Measurements from ENCODE around the gene FAM107B. TPM values are rescaled to one million over a fixed set of nuclear protein-coding genes. Genes with fewer than 3 reads are reported as not detected.

The FAM107B gene
- total RNA-seq, 1 experiment from 2014 or later, result 24.5 TPM

DNA sequence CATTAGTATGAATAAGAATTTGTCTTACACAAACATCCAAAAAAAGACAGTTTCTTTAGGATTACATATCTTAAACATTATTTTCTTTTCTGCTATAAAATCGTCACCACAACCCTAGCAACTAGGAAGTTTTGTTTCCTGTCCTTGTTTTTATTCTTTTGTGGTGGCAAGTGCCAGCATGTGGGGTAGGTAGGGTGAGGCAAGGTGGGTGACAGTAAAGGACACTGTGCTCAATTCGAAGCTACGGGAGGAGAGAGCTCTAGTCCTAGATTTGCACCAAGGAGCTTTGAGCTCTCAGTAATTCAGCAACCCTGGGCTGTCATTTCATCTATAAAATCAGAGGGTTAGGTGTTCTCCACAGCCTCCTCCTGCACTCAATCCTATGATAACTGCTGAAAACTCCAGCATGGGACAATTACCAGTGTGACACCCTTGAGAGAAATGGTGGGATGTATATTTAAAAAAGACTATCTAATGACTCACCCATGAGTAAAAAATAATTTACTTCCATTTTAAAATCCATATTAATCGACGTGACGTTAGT lies 187.1 kb downstream of the FAM107B start:
- no peak overlapping the region for H3K18ac ChIP-seq (ENCODE audit: insufficient read length, low read depth, low read length)
- H4K20me1 ChIP-seq (ENCODE audit: control insufficient read depth, insufficient read depth, insufficient read length), result no peaks in the 10 kb centered on the region
- no peak overlapping the region for H2BK15ac ChIP-seq (ENCODE audit: low read depth, low read length)
- Mint-ChIP-seq H3K27me3 (ENCODE audit: low read depth) (no peaks in the 10 kb centered on the region), H3K27ac (peak overlapping the region; percentile 33 to 43 (median 34); a peak in 1 of 7 replicates), H3K4me1 (peaks cover 54 to 61% of the 10 kb centered on the region in 2 experiments), H3K4me3 (no peak overlapping the region), H3K36me3 (ENCODE audit: insufficient read depth in 1 of 3, low read depth in 3 of 3) (peaks cover 0 to 3% (median 2%) of the 10 kb centered on the region in 3 experiments; a peak in 4 of 7 replicates), H3K9me3 (no peaks in the 10 kb centered on the region)
- H4K5ac ChIP-seq (ENCODE audit: insufficient read length, low read depth, low read length), result no peak overlapping the region
- peaks cover 9% of the 10 kb centered on the region for H3K4me1 ChIP-seq (ENCODE audit: insufficient read depth, low read length)
- H2BK12ac ChIP-seq (ENCODE audit: insufficient read length, low read depth, low read length), result no peak overlapping the region
- H3K79me1 ChIP-seq (ENCODE audit: insufficient read depth, low read depth, low read length, poor library complexity, severe bottlenecking), result no peaks in the 10 kb centered on the region
- no peak overlapping the region for H2BK5ac ChIP-seq (ENCODE audit: insufficient read length, low read length)
- H2BK20ac ChIP-seq (ENCODE audit: low read depth, low read length, poor library complexity, severe bottlenecking), result no peak overlapping the region
- no peak overlapping the region for H2AK5ac ChIP-seq (ENCODE audit: insufficient read length, low read length)
- no CpG with 5 or more reads among the region's 6 CpGs for WGBS (ENCODE audit: extremely low coverage, insufficient read length, low lambda C conversion rate)
- H4K8ac ChIP-seq (replicated peaks; ENCODE audit: insufficient read length, low read depth, low read length), result no peak overlapping the region
- H3K9me3 ChIP-seq (ENCODE audit: control insufficient read depth, low read depth, low read length), result no peaks in the 10 kb centered on the region
- TF ChIP-seq, protein P1, sequence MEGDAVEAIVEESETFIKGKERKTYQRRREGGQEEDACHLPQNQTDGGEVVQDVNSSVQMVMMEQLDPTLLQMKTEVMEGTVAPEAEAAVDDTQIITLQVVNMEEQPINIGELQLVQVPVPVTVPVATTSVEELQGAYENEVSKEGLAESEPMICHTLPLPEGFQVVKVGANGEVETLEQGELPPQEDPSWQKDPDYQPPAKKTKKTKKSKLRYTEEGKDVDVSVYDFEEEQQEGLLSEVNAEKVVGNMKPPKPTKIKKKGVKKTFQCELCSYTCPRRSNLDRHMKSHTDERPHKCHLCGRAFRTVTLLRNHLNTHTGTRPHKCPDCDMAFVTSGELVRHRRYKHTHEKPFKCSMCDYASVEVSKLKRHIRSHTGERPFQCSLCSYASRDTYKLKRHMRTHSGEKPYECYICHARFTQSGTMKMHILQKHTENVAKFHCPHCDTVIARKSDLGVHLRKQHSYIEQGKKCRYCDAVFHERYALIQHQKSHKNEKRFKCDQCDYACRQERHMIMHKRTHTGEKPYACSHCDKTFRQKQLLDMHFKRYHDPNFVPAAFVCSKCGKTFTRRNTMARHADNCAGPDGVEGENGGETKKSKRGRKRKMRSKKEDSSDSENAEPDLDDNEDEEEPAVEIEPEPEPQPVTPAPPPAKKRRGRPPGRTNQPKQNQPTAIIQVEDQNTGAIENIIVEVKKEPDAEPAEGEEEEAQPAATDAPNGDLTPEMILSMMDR (conservative IDR thresholded peaks at IDR 0.05), result no peak
- no peak overlapping the region for H3K56ac ChIP-seq (ENCODE audit: insufficient read length, low read depth, low read length)
- no peaks in the 10 kb centered on the region for H3K23me2 ChIP-seq (ENCODE audit: insufficient read length, low read depth, low read length, poor library complexity, severe bottlenecking)
- H3T11ph ChIP-seq (ENCODE audit: low read length), result no peak overlapping the region
- H3K27ac ChIP-seq (ENCODE audit: insufficient read length, low read depth, low read length), result no peak overlapping the region
- H2AFZ ChIP-seq (ENCODE audit: low read length), result no peak overlapping the region
- peak; percentile 3 for DNase-seq
- H3K27me3 ChIP-seq (ENCODE audit: insufficient read depth, low read length), result no peaks in the 10 kb centered on the region
- H4K91ac ChIP-seq (ENCODE audit: insufficient read length, low read depth, low read length), result no peak overlapping the region
- H3K4me2 ChIP-seq (ENCODE audit: insufficient read depth, insufficient read length, low read length), result no peak overlapping the region
- H3K4ac ChIP-seq (ENCODE audit: low read depth, low read length), result no peak overlapping the region
- peaks cover 3% of the 10 kb centered on the region; the same call in 1 of the 2 replicates for H3K79me2 ChIP-seq (ENCODE audit: insufficient read depth, low read length)
- no peak overlapping the region for H3K23ac ChIP-seq (ENCODE audit: insufficient read length, low read depth, low read length)
- no peak overlapping the region for H3K9ac ChIP-seq (ENCODE audit: extremely low read depth, insufficient read length, low read length)
- no peak overlapping the region for H2BK120ac ChIP-seq (ENCODE audit: low read depth, low read length, poor library complexity, severe bottlenecking)
- H3K14ac ChIP-seq (ENCODE audit: insufficient read depth, low read length), result no peak overlapping the region

Data from H9 (cell line).